SK-N-SH (cell line): ENCODE data around the gene PARP16. TPM values are rescaled to one million over a fixed set of nuclear protein-coding genes. Genes with fewer than 3 reads are reported as not detected.

ENCODE experiments used
- CTCF ChIA-PET: fragments of 300-600, 350-600 bp; formaldehyde crosslinking; extraction: SDS; loops from one replicate; lab custom pipeline; 2021; lab: Yijun Ruan, JAX
- POLR2A ChIA-PET: fragments of 350-600 bp; sonication (Branson Sonifier 250); formaldehyde crosslinking; extraction: SDS; loops from one replicate; lab custom pipeline; 2020; ENCODE audit warnings: antibody characterized with exemption, inconsistent platforms; lab: Yijun Ruan, JAX
- DNase-seq: peaks from one replicate; pipeline ENCODE4 v3.0.0; 2012
- H2AFZ ChIP-seq: fragments of 200-600 bp; sonication (generic); 2 replicates; pipeline ENCODE4 v1.8.1; 2016; ENCODE audit warnings: antibody characterized with exemption, mild to moderate bottlenecking, low read depth
- H3F3A ChIP-seq: fragments of 200-600 bp; sonication (generic); replicated peaks from 2 replicates; pipeline ENCODE3; 2016; ENCODE audit warnings: antibody characterized with exemption, mild to moderate bottlenecking; ENCODE audit not compliant: insufficient read depth
- H3K27ac ChIP-seq, 2 experiments: fragments of 200-500 bp in 1 of 2; fragments of 200-600 bp in 1 of 2; sonication (Bioruptor generic) in 1 of 2; sonication (generic), shearing (Covaris generic) in 1 of 2; 2 replicates each; pipeline versions ENCODE4 v1.5.1 to v1.6.1; 2014 to 2016; ENCODE audit warnings: low read depth in 2 of 2, inconsistent platforms in 1 of 2, low read length in 1 of 2, mild to moderate bottlenecking in 1 of 2, mixed read lengths in 1 of 2
- H3K27me3 ChIP-seq: fragments of 200-600 bp; sonication (generic), shearing (Covaris generic); 2 replicates; pipeline ENCODE4 v1.6.1; 2016; ENCODE audit warnings: mixed run types; ENCODE audit not compliant: insufficient read depth
- H3K36me3 ChIP-seq, 2 experiments: fragments of 200-500 bp in 1 of 2; fragments of 200-600 bp in 1 of 2; sonication (Bioruptor generic) in 1 of 2; sonication (generic) in 1 of 2; replicated peaks in 1 of 2; 2 replicates each; pipeline versions ENCODE3 to v1.5.1; 2014 to 2016; ENCODE audit warnings: low read length in 1 of 2, mild to moderate bottlenecking in 1 of 2; ENCODE audit not compliant: insufficient read depth in 2 of 2, control insufficient read depth in 1 of 2
- H3K4me1 ChIP-seq, 2 experiments: fragments of 200-500 bp in 1 of 2; fragments of 200-600 bp in 1 of 2; sonication (Bioruptor generic) in 1 of 2; sonication (generic), shearing (Covaris generic) in 1 of 2; 2 replicates each; pipeline versions ENCODE4 v1.5.1 to v1.6.1; 2014 to 2016; ENCODE audit warnings: low read depth in 1 of 2, low read length in 1 of 2, mixed run types in 1 of 2; ENCODE audit not compliant: insufficient read depth in 2 of 2, control insufficient read depth in 1 of 2
- H3K4me2 ChIP-seq: fragments of 200-600 bp; sonication (generic), shearing (Covaris generic); 2 replicates; pipeline ENCODE4 v1.6.1; 2017; ENCODE audit warnings: mixed run types
- H3K4me3 ChIP-seq, 2 experiments: fragments of 200-500 bp in 1 of 2; fragments of 200-600 bp in 1 of 2; sonication (Bioruptor generic) in 1 of 2; sonication (generic), shearing (Covaris generic) in 1 of 2; 2 replicates each; pipeline versions ENCODE4 v1.5.1 to v1.8.1; 2014 to 2016; ENCODE audit warnings: low read depth in 2 of 2, inconsistent platforms in 1 of 2, low read length in 1 of 2, mild to moderate bottlenecking in 1 of 2, mixed read lengths in 1 of 2, moderate library complexity in 1 of 2
- H3K79me2 ChIP-seq: fragments of 200-600 bp; sonication (generic); 2 replicates; pipeline ENCODE4 v1.8.1; 2017; ENCODE audit warnings: mild to moderate bottlenecking; ENCODE audit not compliant: insufficient read depth
- H3K9ac ChIP-seq: fragments of 200-600 bp; sonication (generic); 2 replicates; pipeline ENCODE4 v1.6.1; 2017; ENCODE audit warnings: mixed run types
- H3K9me2 ChIP-seq: fragments of 200-600 bp; sonication (generic); 2 replicates; pipeline ENCODE4 v1.6.1; 2017; ENCODE audit warnings: mixed run types
- H3K9me3 ChIP-seq: fragments of 200-600 bp; sonication (generic); 2 replicates; pipeline ENCODE4 v1.6.1; 2017; ENCODE audit warnings: mixed run types, mild to moderate bottlenecking, moderate library complexity
- H4K20me1 ChIP-seq: fragments of 200-600 bp; sonication (generic); 2 replicates; pipeline ENCODE4 v1.6.1; 2017; ENCODE audit warnings: mild to moderate bottlenecking, mixed run types; ENCODE audit not compliant: insufficient read depth
- EP300 ChIP-seq, 2 experiments: IDR thresholded peaks; 2 replicates each; pipeline versions ENCODE4 v1.4.0 to v1.6.1; 2012; ENCODE audit warnings: borderline replicate concordance in 1 of 2, low read depth in 1 of 2, low read length in 1 of 2
- FOSL2 ChIP-seq: IDR thresholded peaks from 2 replicates; pipeline ENCODE4 v1.4.0; 2012; ENCODE audit warnings: low read depth, mild to moderate bottlenecking, moderate library complexity, borderline replicate concordance
- GATA2 ChIP-seq: sonication (generic); formaldehyde crosslinking; IDR thresholded peaks from 2 replicates; pipeline ENCODE4 v1.5.0; 2020; ENCODE audit warnings: mild to moderate bottlenecking, missing genetic modification reagents
- NFIC ChIP-seq: IDR thresholded peaks from 2 replicates; pipeline ENCODE4 v1.4.0; 2012; ENCODE audit warnings: borderline replicate concordance
- NRF1 ChIP-seq: IDR thresholded peaks from 2 replicates; pipeline ENCODE4 v1.6.1; 2012; ENCODE audit warnings: low read depth, mild to moderate bottlenecking, low read length
- POLR2AphosphoS5 ChIP-seq: IDR thresholded peaks from 2 replicates; pipeline ENCODE4 v1.6.1; 2012; ENCODE audit warnings: low read depth, low read length
- RAD21 ChIP-seq: IDR thresholded peaks from 2 replicates; pipeline ENCODE4 v1.6.1; 2012; ENCODE audit warnings: mild to moderate bottlenecking, low read length
- RCOR1 ChIP-seq: fragments of 150-350 bp; IDR thresholded peaks from 2 replicates; pipeline ENCODE4 v1.6.1; 2017; ENCODE audit warnings: antibody characterized with exemption, low read length
- SIN3A ChIP-seq: IDR thresholded peaks from 2 replicates; pipeline ENCODE4 v1.6.1; 2012; ENCODE audit warnings: low read depth, mild to moderate bottlenecking, low read length, moderate library complexity, borderline replicate concordance
- SMC3 ChIP-seq: IDR thresholded peaks from 2 replicates; pipeline ENCODE4 v1.6.1; 2012; ENCODE audit warnings: low read depth, low read length, improper control_type of control experiment
- TCF12 ChIP-seq: IDR thresholded peaks from 2 replicates; pipeline ENCODE4 v1.4.0; 2012
- WGBS: methylation state at CpG from one replicate; pipeline ENCODE4 v1.1.6; 2017; ENCODE audit warnings: low lambda C conversion rate; 5-methylcytosine and 5-hydroxymethylcytosine counted together
- polyA plus RNA-seq, 3 experiments: library from polyadenylated mRNA; depleted of rRNA; stranded (reverse); fragments of >200 nt; gene quantifications; 2 replicates each; pipeline ENCODE4 v1.2.3, GENCODE V29; 2012
- TF ChIP-seq, protein P1 (sequence below): IDR thresholded peaks from 2 replicates; pipeline ENCODE4 v1.4.0; 2012; ENCODE audit warnings: low read depth
- TF ChIP-seq, protein P2 (sequence below): IDR thresholded peaks from 2 replicates; pipeline ENCODE4; 2012
- TF ChIP-seq, protein P3 (sequence below): IDR thresholded peaks from 2 replicates; pipeline ENCODE4 v1.6.1; 2012; ENCODE audit warnings: mild to moderate bottlenecking, low read depth, low read length, moderate library complexity
- TF ChIP-seq, protein P4 (sequence below): IDR thresholded peaks from 2 replicates; pipeline ENCODE4 v1.4.0; 2012; ENCODE audit warnings: low read depth, borderline replicate concordance
- TF ChIP-seq, protein P5 (sequence below): fragments of 200-600 bp; sonication (generic); IDR thresholded peaks from 2 replicates; pipeline ENCODE4 v1.6.1; 2017; ENCODE audit warnings: antibody characterized with exemption, mild to moderate bottlenecking, moderate library complexity

PARP16 gene
- polyA plus RNA-seq, 1 of the 3 experiments (the other 2 are of a cell fraction) = 6.3 TPM

DNA sequence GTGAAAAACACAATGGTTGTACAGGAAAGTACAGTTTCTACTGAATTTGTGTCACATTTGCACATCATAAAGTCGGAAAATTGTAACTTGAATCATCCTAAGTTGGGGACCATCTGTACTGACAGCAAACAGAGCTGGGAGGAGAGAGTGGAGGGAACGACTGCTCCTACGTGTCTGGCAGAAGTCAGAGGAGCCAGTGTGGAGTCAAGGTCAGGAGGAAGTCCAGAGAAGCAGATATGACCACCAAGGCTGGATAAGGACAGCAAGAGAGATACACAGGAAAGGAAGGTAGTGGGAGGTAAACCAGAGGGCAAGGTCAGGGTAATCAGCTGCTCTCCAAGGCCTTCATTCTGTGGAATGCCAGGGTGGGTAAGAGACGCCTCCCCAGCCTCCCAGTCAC lies 72.7 kb downstream of the PARP16 start:
- DNase-seq = no peak
- no peaks in the 10 kb centered on the region for H3K27me3 ChIP-seq
- TF ChIP-seq RAD21 (no peak), EP300 (IDR thresholded peaks at IDR 0.05; ENCODE audit: borderline replicate concordance in 1 of 2, low read depth in 1 of 2, low read length in 1 of 2) (no peak), FOSL2 (no peak), POLR2AphosphoS5 (no peak), SIN3A (no peak), TCF12 (no peak), RCOR1 (no peak), GATA2 (CRISPR knock-in tag) (no peak), NRF1 (no peak), NFIC (no peak), SMC3 (no peak)
- TF ChIP-seq, protein P1, sequence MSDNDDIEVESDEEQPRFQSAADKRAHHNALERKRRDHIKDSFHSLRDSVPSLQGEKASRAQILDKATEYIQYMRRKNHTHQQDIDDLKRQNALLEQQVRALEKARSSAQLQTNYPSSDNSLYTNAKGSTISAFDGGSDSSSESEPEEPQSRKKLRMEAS = no peak
- TF ChIP-seq, protein P2, sequence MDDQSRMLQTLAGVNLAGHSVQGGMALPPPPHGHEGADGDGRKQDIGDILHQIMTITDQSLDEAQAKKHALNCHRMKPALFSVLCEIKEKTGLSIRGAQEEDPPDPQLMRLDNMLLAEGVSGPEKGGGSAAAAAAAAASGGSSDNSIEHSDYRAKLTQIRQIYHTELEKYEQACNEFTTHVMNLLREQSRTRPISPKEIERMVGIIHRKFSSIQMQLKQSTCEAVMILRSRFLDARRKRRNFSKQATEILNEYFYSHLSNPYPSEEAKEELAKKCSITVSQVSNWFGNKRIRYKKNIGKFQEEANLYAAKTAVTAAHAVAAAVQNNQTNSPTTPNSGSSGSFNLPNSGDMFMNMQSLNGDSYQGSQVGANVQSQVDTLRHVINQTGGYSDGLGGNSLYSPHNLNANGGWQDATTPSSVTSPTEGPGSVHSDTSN = no peak
- TF ChIP-seq, protein P3, sequence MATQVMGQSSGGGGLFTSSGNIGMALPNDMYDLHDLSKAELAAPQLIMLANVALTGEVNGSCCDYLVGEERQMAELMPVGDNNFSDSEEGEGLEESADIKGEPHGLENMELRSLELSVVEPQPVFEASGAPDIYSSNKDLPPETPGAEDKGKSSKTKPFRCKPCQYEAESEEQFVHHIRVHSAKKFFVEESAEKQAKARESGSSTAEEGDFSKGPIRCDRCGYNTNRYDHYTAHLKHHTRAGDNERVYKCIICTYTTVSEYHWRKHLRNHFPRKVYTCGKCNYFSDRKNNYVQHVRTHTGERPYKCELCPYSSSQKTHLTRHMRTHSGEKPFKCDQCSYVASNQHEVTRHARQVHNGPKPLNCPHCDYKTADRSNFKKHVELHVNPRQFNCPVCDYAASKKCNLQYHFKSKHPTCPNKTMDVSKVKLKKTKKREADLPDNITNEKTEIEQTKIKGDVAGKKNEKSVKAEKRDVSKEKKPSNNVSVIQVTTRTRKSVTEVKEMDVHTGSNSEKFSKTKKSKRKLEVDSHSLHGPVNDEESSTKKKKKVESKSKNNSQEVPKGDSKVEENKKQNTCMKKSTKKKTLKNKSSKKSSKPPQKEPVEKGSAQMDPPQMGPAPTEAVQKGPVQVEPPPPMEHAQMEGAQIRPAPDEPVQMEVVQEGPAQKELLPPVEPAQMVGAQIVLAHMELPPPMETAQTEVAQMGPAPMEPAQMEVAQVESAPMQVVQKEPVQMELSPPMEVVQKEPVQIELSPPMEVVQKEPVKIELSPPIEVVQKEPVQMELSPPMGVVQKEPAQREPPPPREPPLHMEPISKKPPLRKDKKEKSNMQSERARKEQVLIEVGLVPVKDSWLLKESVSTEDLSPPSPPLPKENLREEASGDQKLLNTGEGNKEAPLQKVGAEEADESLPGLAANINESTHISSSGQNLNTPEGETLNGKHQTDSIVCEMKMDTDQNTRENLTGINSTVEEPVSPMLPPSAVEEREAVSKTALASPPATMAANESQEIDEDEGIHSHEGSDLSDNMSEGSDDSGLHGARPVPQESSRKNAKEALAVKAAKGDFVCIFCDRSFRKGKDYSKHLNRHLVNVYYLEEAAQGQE = no peak
- TF ChIP-seq, protein P4, sequence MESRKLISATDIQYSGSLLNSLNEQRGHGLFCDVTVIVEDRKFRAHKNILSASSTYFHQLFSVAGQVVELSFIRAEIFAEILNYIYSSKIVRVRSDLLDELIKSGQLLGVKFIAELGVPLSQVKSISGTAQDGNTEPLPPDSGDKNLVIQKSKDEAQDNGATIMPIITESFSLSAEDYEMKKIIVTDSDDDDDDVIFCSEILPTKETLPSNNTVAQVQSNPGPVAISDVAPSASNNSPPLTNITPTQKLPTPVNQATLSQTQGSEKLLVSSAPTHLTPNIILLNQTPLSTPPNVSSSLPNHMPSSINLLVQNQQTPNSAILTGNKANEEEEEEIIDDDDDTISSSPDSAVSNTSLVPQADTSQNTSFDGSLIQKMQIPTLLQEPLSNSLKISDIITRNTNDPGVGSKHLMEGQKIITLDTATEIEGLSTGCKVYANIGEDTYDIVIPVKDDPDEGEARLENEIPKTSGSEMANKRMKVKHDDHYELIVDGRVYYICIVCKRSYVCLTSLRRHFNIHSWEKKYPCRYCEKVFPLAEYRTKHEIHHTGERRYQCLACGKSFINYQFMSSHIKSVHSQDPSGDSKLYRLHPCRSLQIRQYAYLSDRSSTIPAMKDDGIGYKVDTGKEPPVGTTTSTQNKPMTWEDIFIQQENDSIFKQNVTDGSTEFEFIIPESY = no peak
- TF ChIP-seq, protein P5, sequence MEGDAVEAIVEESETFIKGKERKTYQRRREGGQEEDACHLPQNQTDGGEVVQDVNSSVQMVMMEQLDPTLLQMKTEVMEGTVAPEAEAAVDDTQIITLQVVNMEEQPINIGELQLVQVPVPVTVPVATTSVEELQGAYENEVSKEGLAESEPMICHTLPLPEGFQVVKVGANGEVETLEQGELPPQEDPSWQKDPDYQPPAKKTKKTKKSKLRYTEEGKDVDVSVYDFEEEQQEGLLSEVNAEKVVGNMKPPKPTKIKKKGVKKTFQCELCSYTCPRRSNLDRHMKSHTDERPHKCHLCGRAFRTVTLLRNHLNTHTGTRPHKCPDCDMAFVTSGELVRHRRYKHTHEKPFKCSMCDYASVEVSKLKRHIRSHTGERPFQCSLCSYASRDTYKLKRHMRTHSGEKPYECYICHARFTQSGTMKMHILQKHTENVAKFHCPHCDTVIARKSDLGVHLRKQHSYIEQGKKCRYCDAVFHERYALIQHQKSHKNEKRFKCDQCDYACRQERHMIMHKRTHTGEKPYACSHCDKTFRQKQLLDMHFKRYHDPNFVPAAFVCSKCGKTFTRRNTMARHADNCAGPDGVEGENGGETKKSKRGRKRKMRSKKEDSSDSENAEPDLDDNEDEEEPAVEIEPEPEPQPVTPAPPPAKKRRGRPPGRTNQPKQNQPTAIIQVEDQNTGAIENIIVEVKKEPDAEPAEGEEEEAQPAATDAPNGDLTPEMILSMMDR = no peak
- TF ChIP-seq, all 33 proteins: peak for 0
- CTCF ChIA-PET = no interaction called here
- H3K9ac ChIP-seq = no peak overlapping the region
- no peak overlapping the region for H3K27ac ChIP-seq
- 91% methylated on average over 4 of the region's 4 CpGs for WGBS
- H3K4me1 ChIP-seq = peaks cover 9 to 30% of the 10 kb centered on the region in 2 experiments; a peak in 2 of 4 replicates
- no peaks in the 10 kb centered on the region for H3K9me3 ChIP-seq
- no peaks in the 10 kb centered on the region for H3K79me2 ChIP-seq
- no peaks in the 10 kb centered on the region for H3K9me2 ChIP-seq
- H3K4me3 ChIP-seq = no peak overlapping the region
- no peaks in the 10 kb centered on the region for H3K36me3 ChIP-seq
- H2AFZ ChIP-seq = no peak overlapping the region
- no peak overlapping the region for H3K4me2 ChIP-seq
- POLR2A ChIA-PET = no interaction called here
- no peaks in the 10 kb centered on the region for H4K20me1 ChIP-seq
- no peaks in the 10 kb centered on the region for H3F3A ChIP-seq
